Measurements from ENCODE around the gene ZNHIT1. TPM values are rescaled to one million over a fixed set of nuclear protein-coding genes. Genes with fewer than 3 reads are reported as not detected.
A peak's percentile ranks its signal among the peaks of the same experiment; 100 is the strongest.

The ZNHIT1 gene
- total RNA-seq, 4 donors from 2014 or later, result 40.7 to 53.3 (median 52.0) TPM

DNA sequence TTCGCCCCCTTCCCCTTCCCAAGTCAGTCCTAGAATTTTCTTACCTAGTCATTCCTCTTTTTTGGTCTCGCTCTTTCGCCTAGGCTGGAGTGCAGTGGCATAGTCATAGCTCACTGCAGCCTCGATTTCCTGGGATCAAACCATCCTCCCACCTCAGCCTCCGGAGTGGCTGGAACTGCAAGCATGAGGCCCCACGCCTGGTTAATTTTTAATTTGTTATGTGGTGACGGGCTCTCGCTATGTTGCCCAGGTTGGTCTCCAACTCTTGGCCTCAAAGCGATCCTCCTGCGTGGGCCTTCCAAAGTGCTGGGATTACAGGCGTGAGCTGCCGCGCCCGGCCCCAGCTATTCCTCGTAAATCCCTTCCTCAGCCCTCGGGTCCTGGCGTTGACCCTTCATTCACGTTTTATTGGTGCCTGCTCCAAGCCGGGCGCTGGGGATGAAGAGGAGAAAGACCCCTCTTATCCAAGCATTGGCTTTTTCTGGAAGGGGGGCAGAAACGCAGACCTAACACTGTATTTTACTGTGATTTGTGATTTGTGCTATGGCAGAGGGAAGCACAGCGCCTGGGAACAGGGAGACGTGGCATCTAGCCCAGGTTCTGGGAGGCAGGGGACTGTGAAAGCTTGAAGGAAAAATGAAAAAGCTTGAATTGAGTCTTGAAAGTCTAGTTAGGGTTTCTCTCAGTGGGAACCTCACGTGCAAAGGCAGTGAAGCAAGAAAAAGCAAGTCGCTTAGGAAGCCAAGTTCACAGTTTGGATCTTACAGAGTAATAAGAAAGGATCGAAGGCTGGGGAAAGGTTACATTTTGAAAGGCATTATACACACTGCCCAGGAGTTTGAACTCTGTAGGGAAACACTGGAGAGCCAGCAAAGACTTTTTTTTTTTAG, 516 bp downstream of the ZNHIT1 start:
- H3K27ac ChIP-seq, result peak overlapping the region; percentile 91 to 93
- TF ChIP-seq, protein P1, sequence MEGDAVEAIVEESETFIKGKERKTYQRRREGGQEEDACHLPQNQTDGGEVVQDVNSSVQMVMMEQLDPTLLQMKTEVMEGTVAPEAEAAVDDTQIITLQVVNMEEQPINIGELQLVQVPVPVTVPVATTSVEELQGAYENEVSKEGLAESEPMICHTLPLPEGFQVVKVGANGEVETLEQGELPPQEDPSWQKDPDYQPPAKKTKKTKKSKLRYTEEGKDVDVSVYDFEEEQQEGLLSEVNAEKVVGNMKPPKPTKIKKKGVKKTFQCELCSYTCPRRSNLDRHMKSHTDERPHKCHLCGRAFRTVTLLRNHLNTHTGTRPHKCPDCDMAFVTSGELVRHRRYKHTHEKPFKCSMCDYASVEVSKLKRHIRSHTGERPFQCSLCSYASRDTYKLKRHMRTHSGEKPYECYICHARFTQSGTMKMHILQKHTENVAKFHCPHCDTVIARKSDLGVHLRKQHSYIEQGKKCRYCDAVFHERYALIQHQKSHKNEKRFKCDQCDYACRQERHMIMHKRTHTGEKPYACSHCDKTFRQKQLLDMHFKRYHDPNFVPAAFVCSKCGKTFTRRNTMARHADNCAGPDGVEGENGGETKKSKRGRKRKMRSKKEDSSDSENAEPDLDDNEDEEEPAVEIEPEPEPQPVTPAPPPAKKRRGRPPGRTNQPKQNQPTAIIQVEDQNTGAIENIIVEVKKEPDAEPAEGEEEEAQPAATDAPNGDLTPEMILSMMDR (IDR thresholded peaks at IDR 0.05), result no peak
- peak in 1 of 2 donors; percentile 10 for TF ChIP-seq POLR2A (IDR thresholded peaks at IDR 0.05)
- H3K4me1 ChIP-seq, result peaks cover 0 to 12% of the 10 kb centered on the region in 2 donors
- no peaks in the 10 kb centered on the region for H3K27me3 ChIP-seq
- intact Hi-C loops (cut with DNase I; ENCODE audit: low total_unique reads), result no loop called here
- no peaks in the 10 kb centered on the region for H3K36me3 ChIP-seq
- H3K9me3 ChIP-seq, result no peaks in the 10 kb centered on the region
- peak overlapping the region; percentile 68 to 72 for H3K4me3 ChIP-seq
- DNase-seq, result no peak

DNA sequence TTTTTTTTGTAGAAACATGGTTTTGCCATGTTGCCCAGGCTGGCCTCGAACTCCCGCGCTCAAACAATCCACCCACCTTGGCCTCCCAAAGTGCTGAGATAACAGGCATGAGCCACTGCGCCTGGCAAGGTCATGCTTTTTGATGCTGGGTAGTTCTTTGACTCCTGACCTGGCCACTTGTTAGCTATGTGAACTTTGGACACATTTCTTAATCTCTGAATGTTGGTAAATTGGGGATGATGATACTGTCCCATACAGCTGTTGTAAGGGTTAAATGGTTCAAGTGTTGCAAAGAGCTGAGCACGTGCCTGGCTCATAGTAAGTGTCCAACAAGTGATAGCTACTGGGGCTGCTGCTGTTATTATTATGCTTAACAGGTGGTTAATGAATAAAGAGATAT, 2.3 kb downstream of the ZNHIT1 start:
- H3K36me3 ChIP-seq, result no peaks in the 10 kb centered on the region
- intact Hi-C loops (cut with DNase I; ENCODE audit: low total_unique reads), result no loop called here
- peaks cover 0 to 12% of the 10 kb centered on the region in 2 donors for H3K4me1 ChIP-seq
- H3K27me3 ChIP-seq, result no peaks in the 10 kb centered on the region
- no peaks in the 10 kb centered on the region for H3K9me3 ChIP-seq
- no peak for DNase-seq
- no peak overlapping the region for H3K4me3 ChIP-seq
- TF ChIP-seq, protein P1 (IDR thresholded peaks at IDR 0.05), result no peak
- no peak for TF ChIP-seq POLR2A (IDR thresholded peaks at IDR 0.05)
- H3K27ac ChIP-seq, result no peak overlapping the region

DNA sequence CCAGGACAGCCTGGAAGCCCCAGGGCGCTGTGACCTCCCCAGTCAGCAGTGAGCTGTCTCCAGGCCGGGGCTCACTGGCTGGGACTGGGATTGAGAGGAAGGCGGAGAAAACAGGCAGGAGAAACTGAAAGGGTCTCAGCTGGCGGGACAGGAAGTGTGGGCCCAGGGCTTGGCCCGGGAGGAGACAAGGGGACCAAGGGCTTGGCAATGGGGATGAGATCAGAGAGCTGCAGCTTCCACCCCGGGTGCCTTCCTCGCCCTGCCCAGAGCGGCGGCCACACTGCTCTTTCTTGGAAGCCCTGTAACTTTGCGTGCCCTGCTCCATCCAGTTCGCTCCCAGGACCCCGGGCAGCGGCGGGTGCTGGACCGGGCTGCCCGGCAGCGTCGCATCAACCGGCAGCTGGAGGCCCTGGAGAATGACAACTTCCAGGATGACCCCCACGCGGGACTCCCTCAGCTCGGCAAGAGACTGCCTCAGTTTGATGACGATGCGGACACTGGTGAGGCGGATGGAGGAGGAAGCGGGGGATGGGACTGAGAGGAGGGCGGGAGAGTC, 4.4 kb downstream of the ZNHIT1 start:
- Histone ChIP-seq H3K27ac (no peak overlapping the region), H3K9me3 (no peaks in the 10 kb centered on the region), H3K36me3 (no peaks in the 10 kb centered on the region), H3K4me3 (no peak overlapping the region), H3K27me3 (no peaks in the 10 kb centered on the region), H3K4me1 (peaks cover 0 to 8% of the 10 kb centered on the region in 2 donors)
- TF ChIP-seq POLR2A (IDR thresholded peaks at IDR 0.05), result no peak
- TF ChIP-seq, protein P1 (IDR thresholded peaks at IDR 0.05), result no peak
- intact Hi-C loops (cut with DNase I; ENCODE audit: low total_unique reads), result no loop called here
- DNase-seq, result no peak

DNA sequence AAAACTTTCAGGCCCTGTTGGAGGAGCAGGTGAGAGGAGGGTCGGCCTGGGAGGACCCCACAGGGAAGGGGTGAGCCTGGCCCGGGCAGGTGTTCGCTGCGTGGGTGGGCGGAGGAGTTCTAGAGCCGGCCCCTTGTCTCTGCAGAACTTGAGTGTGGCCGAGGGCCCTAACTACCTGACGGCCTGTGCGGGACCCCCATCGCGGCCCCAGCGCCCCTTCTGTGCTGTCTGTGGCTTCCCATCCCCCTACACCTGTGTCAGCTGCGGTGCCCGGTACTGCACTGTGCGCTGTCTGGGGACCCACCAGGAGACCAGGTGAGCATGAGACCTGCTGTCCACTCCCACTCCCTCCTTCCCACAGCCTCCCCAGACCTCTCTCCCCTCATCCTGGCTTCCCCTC, 5.6 kb downstream of the ZNHIT1 start:
- no peaks in the 10 kb centered on the region for H3K9me3 ChIP-seq
- no peak overlapping the region for H3K4me3 ChIP-seq
- intact Hi-C loops (cut with DNase I; ENCODE audit: low total_unique reads), result no loop called here
- no peak overlapping the region for H3K27ac ChIP-seq
- peaks cover 0 to 8% of the 10 kb centered on the region in 2 donors for H3K4me1 ChIP-seq
- H3K36me3 ChIP-seq, result no peaks in the 10 kb centered on the region
- DNase-seq, result no peak
- H3K27me3 ChIP-seq, result no peaks in the 10 kb centered on the region
- TF ChIP-seq POLR2A (IDR thresholded peaks at IDR 0.05), result no peak
- TF ChIP-seq, protein P1 (IDR thresholded peaks at IDR 0.05), result no peak

DNA sequence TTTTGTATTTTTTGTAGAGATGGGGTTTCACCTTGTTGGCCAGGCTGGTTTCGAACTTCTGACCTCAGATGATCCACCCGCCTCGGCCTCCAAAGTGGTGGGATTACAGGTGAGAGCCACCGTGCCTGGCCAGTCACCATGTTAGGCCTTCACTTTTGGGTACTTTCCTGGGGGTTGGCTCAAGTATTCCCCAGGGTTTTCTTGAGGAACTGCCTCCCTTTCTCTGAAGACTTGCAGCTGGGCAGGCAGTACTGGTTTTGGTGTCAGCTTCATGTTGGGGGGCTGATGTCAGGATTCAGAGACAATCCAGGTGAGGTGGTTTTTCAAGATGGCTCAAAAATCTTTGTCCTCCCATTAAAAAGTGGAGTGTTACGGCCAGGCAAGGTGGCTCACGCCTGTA, 7.7 kb downstream of the ZNHIT1 start:
- Histone ChIP-seq H3K27ac (no peak overlapping the region), H3K9me3 (no peaks in the 10 kb centered on the region), H3K4me1 (no peaks in the 10 kb centered on the region), H3K27me3 (no peaks in the 10 kb centered on the region), H3K36me3 (no peaks in the 10 kb centered on the region), H3K4me3 (no peak overlapping the region)
- DNase-seq, result no peak
- no peak for TF ChIP-seq POLR2A (IDR thresholded peaks at IDR 0.05)
- TF ChIP-seq, protein P1 (IDR thresholded peaks at IDR 0.05), result no peak
- intact Hi-C loops (cut with DNase I; ENCODE audit: low total_unique reads), result no loop called here
